Brain microvascular endothelial cell (primary cell): Measurements from ENCODE around the gene ANKDD1A.

Experiments used
- DNase-seq: peaks from one replicate; pipeline ENCODE4 v3.0.0-alpha.2; 2020
- H3K27ac ChIP-seq: fragments of 250-450 bp; sonication (Bioruptor Pico); 2 replicates; pipeline ENCODE4 v1.5.1; 2020; ENCODE audit warnings: mild to moderate bottlenecking, moderate library complexity
- H3K27me3 ChIP-seq: fragments of 250-450 bp; sonication (Bioruptor Pico); replicated peaks from 2 replicates; pipeline ENCODE4 v1.5.1; 2020; ENCODE audit warnings: mild to moderate bottlenecking
- H3K36me3 ChIP-seq: fragments of 250-450 bp; sonication (Bioruptor Pico); replicated peaks from 2 replicates; pipeline ENCODE4 v1.5.1; 2020; ENCODE audit warnings: mild to moderate bottlenecking
- H3K4me3 ChIP-seq: 2 replicates; pipeline ENCODE4 v1.5.1; 2011; ENCODE audit warnings: low read depth, mild to moderate bottlenecking, control low read depth, low read length, moderate library complexity
- in situ Hi-C: cut with HindIII; loops from 2 replicates; pipeline ENCODE4 v1.10.0; 2017; ENCODE audit warnings: low sequenced_read_pairs, low pct_ligation_motif_present
- TF ChIP-seq, protein P1 (sequence below): IDR thresholded peaks from 2 replicates; pipeline ENCODE4 v1.5.1; 2011; ENCODE audit warnings: low read depth, mild to moderate bottlenecking, moderate library complexity, low read length, control low read depth, inconsistent platforms; ENCODE audit errors: missing control alignments

ANKDD1A gene

GRCh38 chr15:64943512-64944225, 32.0 kb downstream of the ANKDD1A start:
- TF ChIP-seq, protein P1, sequence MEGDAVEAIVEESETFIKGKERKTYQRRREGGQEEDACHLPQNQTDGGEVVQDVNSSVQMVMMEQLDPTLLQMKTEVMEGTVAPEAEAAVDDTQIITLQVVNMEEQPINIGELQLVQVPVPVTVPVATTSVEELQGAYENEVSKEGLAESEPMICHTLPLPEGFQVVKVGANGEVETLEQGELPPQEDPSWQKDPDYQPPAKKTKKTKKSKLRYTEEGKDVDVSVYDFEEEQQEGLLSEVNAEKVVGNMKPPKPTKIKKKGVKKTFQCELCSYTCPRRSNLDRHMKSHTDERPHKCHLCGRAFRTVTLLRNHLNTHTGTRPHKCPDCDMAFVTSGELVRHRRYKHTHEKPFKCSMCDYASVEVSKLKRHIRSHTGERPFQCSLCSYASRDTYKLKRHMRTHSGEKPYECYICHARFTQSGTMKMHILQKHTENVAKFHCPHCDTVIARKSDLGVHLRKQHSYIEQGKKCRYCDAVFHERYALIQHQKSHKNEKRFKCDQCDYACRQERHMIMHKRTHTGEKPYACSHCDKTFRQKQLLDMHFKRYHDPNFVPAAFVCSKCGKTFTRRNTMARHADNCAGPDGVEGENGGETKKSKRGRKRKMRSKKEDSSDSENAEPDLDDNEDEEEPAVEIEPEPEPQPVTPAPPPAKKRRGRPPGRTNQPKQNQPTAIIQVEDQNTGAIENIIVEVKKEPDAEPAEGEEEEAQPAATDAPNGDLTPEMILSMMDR, result no peak
- Histone ChIP-seq H3K27me3 (no peaks in the 10 kb centered on the region), H3K27ac (no peak overlapping the region), H3K4me3 (no peak overlapping the region), H3K36me3 (no peaks in the 10 kb centered on the region)
- in situ Hi-C loops, result no loop called here
- DNase-seq, result no peak

GRCh38 chr15:64944961-64945360, 33.3 kb downstream of the ANKDD1A start:
- Histone ChIP-seq H3K27me3 (no peaks in the 10 kb centered on the region), H3K27ac (no peak overlapping the region), H3K36me3 (no peaks in the 10 kb centered on the region), H3K4me3 (no peak overlapping the region)
- no peak for DNase-seq
- in situ Hi-C loops, result no loop called here
- TF ChIP-seq, protein P1, result no peak

GRCh38 chr15:64947211-64947610, 35.5 kb downstream of the ANKDD1A start:
- Histone ChIP-seq H3K27me3 (no peaks in the 10 kb centered on the region), H3K4me3 (no peak overlapping the region), H3K36me3 (no peaks in the 10 kb centered on the region), H3K27ac (no peak overlapping the region)
- TF ChIP-seq, protein P1, result no peak
- in situ Hi-C loops, result no loop called here
- DNase-seq, result no peak

- Histone ChIP-seq H3K27ac (no peak overlapping the region), H3K36me3 (no peaks in the 10 kb centered on the region), H3K27me3 (no peaks in the 10 kb centered on the region), H3K4me3 (no peak overlapping the region)
- in situ Hi-C loops, result no loop called here
- TF ChIP-seq, protein P1, result no peak
- DNase-seq, result no peak
Measured at GRCh38 chr15:64948916-64949315, 37.2 kb downstream of the ANKDD1A start.

DNA sequence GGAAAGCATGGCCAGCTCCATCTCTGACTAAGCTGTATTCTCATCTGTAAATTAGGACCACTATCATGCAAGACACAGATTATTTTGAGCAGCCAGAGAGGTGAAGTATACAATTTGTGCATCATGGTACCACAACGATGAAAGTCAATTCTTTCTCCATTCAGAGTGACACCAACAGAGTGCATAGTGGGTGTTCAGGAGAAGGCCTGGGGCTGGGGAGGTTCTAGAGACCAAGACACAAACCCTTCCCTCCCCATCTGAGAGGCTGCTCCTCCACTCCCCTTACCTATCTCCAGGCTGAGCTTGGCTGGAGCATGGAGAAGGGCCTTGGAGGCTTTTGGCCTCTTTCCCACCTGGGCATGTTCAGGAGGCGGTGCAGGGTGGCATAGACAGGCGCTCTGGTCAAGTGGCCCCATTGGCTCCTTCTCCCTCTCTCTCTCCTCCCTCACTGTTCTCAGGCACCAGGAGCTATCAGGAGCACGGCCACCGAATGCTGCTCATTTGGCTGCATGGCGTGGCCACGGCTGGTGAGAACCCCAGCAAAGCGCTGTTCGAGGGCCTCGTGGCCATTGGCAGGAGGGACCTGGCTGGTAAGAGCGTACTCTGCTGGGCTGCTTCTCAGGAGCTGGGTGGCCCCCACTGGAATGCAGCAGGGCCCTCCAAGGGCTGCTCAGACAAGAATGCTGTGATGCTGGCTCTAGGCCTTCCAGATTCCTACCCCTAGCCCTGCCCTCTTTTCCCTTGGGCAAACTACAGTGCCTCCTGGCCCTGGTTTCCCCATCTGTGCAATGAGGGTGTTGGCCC, 37.9 kb downstream of the ANKDD1A start:
- H3K27me3 ChIP-seq, result no peaks in the 10 kb centered on the region
- no peak for DNase-seq
- in situ Hi-C loops, result no loop called here
- TF ChIP-seq, protein P1, result no peak
- no peak overlapping the region for H3K4me3 ChIP-seq
- H3K36me3 ChIP-seq, result no peaks in the 10 kb centered on the region
- H3K27ac ChIP-seq, result no peak overlapping the region

DNA sequence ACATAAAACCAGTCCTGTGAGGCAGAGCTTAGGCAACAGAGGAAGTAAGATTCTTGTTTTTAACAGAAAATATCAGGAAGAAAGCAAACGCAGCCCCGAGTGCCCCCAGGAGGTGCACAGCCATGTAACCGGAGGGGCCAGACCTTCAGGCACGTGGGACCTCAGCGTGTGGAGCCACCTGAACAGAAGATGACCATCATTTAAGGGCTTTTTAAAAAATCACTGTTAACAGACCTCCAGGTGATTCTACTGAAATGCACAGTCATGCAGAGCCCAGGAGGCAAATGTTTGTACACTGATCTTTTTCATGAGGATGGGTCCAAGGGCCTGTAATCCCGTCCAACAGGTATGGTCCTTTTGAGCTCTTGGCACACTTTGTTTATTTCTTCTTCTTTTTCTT, 39.2 kb downstream of the ANKDD1A start:
- no peak overlapping the region for H3K4me3 ChIP-seq
- in situ Hi-C loops, result no loop called here
- no peak overlapping the region for H3K27ac ChIP-seq
- DNase-seq, result no peak
- peaks cover 6% of the 10 kb centered on the region for H3K36me3 ChIP-seq
- H3K27me3 ChIP-seq, result no peaks in the 10 kb centered on the region
- TF ChIP-seq, protein P1, result no peak
